PC-3 (cell line): Measurements from ENCODE around the gene OTUD6A. TPM values are rescaled to one million over a fixed set of nuclear protein-coding genes. Genes with fewer than 3 reads are reported as not detected.

ENCODE experiments used
- ATAC-seq: fragments of 200-7000 bp; cut with Tn5 transposase; 2 replicates; pipeline ENCODE4 v1.9.1; 2020; ENCODE audit warnings: mild to moderate bottlenecking, moderate library complexity
- BruUV-seq: library from RNA; stranded (reverse); fragments of 400-500 nt; replicated peaks from 2 replicates; lab custom pipeline; 2021; lab: Mats Ljungman, UMichigan
- CTCF ChIA-PET: fragments of 300-600 bp; sonication (Branson Sonifier 250); formaldehyde crosslinking; loops from one replicate; lab custom pipeline; 2022; ENCODE audit warnings: antibody characterized with exemption; lab: Charles Lee
- POLR2A ChIA-PET: fragments of 300-600 bp; sonication (Branson Sonifier 250); formaldehyde crosslinking; loops from one replicate; lab custom pipeline; 2022; ENCODE audit warnings: antibody characterized with exemption; ENCODE audit not compliant: unreplicated experiment; lab: Charles Lee
- DNase-seq: peaks from one replicate; pipeline ENCODE4 v3.0.0-alpha.2; 2015
- H2AFZ ChIP-seq: fragments of 300-600 bp; sonication (generic); 2 replicates; pipeline ENCODE4 v1.6.0; 2016; ENCODE audit warnings: antibody characterized with exemption, low read length
- H3F3A ChIP-seq: fragments of 300-600 bp; sonication (generic); one replicate; pipeline ENCODE4 v1.6.0; 2017; ENCODE audit warnings: antibody characterized with exemption, low read length, control low read depth, mild to moderate bottlenecking; ENCODE audit not compliant: unreplicated experiment
- H3K27ac ChIP-seq: fragments of 300-600 bp; sonication (generic); 2 replicates; pipeline ENCODE4 v1.5.1; 2016; ENCODE audit warnings: mild to moderate bottlenecking, low read length
- H3K27me3 ChIP-seq: fragments of 300-600 bp; sonication (generic); 2 replicates; pipeline ENCODE4 v1.6.1; 2016; ENCODE audit warnings: low read length, mixed read lengths
- H3K36me3 ChIP-seq: fragments of 300-600 bp; sonication (generic); 2 replicates; pipeline ENCODE4 v1.6.1; 2016; ENCODE audit warnings: low read depth, mixed run types, low read length, mixed read lengths
- H3K4me1 ChIP-seq: fragments of 300-600 bp; sonication (generic); 2 replicates; pipeline ENCODE4 v1.5.1; 2016; ENCODE audit warnings: low read length; ENCODE audit not compliant: insufficient read depth
- H3K4me2 ChIP-seq: fragments of 300-600 bp; sonication (generic); 2 replicates; pipeline ENCODE4 v1.6.0; 2016; ENCODE audit warnings: low read length
- H3K4me3 ChIP-seq: fragments of 300-600 bp; sonication (generic); 2 replicates; pipeline ENCODE4 v1.5.1; 2016; ENCODE audit warnings: mild to moderate bottlenecking, low read length, mixed read lengths
- H3K79me2 ChIP-seq: fragments of 300-600 bp; sonication (generic); 2 replicates; pipeline ENCODE4 v1.6.1; 2017; ENCODE audit warnings: low read length, mixed read lengths
- H3K9ac ChIP-seq: fragments of 300-600 bp; sonication (generic); 2 replicates; pipeline ENCODE4 v1.6.0; 2016; ENCODE audit warnings: mild to moderate bottlenecking, low read length
- H3K9me2 ChIP-seq: fragments of 300-600 bp; sonication (generic); replicated peaks from 2 replicates; pipeline ENCODE4 v1.6.1; 2016; ENCODE audit warnings: mixed run types, low read length, mixed read lengths
- H3K9me3 ChIP-seq: fragments of 300-600 bp; sonication (generic); 2 replicates; pipeline ENCODE4 v1.6.1; 2016; ENCODE audit warnings: low read length, mixed read lengths
- H4K20me1 ChIP-seq: fragments of 300-600 bp; sonication (generic); 2 replicates; pipeline ENCODE4 v1.6.1; 2016; ENCODE audit warnings: low read length, mixed read lengths
- CTCF ChIP-seq: fragments of 300-600 bp; sonication (generic); conservative IDR thresholded peaks from 2 replicates; pipeline ENCODE4 v1.5.1; 2017; ENCODE audit warnings: antibody characterized with exemption, low read depth, mild to moderate bottlenecking, low read length
- EZH2 ChIP-seq: fragments of 300-600 bp; sonication (generic); IDR thresholded peaks from one replicate; pipeline ENCODE4 v1.6.1; 2017; ENCODE audit warnings: antibody characterized with exemption, mild to moderate bottlenecking, low read length; ENCODE audit not compliant: unreplicated experiment
- EZH2phosphoT487 ChIP-seq: fragments of 300-600 bp; sonication (generic); IDR thresholded peaks from 2 replicates; pipeline ENCODE4 v1.6.1; 2018; ENCODE audit warnings: mild to moderate bottlenecking, antibody characterized with exemption, low read length, borderline replicate concordance
- intact Hi-C: fragments of 100-400 bp; cut with micrococcal nuclease; formaldehyde crosslinking; loops from 2 replicates; pipeline ENCODE4 v1.9.0; 2023
- total RNA-seq: library from RNA; depleted of rRNA; stranded (reverse); fragments of >200 nt; gene quantifications from 2 replicates; pipeline ENCODE4 v1.2.3, GENCODE V29; 2014

Gene OTUD6A
- total RNA-seq, 1 experiment from 2014 or later, result not detected

- Histone ChIP-seq H3K27me3 (no peaks in the 10 kb centered on the region), H3K9me3 (no peaks in the 10 kb centered on the region), H2AFZ (no peak within 1 kb of the TSS), H3K36me3 (no peaks in the 10 kb centered on the region), H3K4me1 (peaks cover 25% of the 10 kb centered on the region), H3K9me2 (no peaks in the 10 kb centered on the region), H3K4me2 (no peak within 1 kb of the TSS), H3K9ac (no peak within 1 kb of the TSS), H3K4me3 (no peak within 1 kb of the TSS), H3K79me2 (no peaks in the 10 kb centered on the region), H4K20me1 (no peaks in the 10 kb centered on the region), H3F3A (no peaks in the 10 kb centered on the region), H3K27ac (no peak within 1 kb of the TSS)
- intact Hi-C loops, result no loop called here
- ChIA-PET CTCF (no interaction called here), POLR2A (no interaction called here)
- TF ChIP-seq CTCF (no peak), EZH2 (no peak), EZH2phosphoT487 (no peak)
- DNase-seq (no peak), ATAC-seq (no peak)
- no TSS peak for BruUV-seq
Observed at GRCh38 chrX:70049925-70050324, 12.3 kb upstream of the OTUD6A start, which contains the start of gene AWAT2. AWAT2 (minus strand) TSS chrX:70049938; CDS start chrX:70049932, 6 bp downstream.

- no peak overlapping the region for H3K4me3 ChIP-seq
- DNase-seq (no peak), ATAC-seq (no peak)
- H3K9me2 ChIP-seq, result no peaks in the 10 kb centered on the region
- intact Hi-C loops, result no loop called here
- BruUV-seq, result no TSS peak
- H3K9ac ChIP-seq, result no peak overlapping the region
- no peaks in the 10 kb centered on the region for H3K9me3 ChIP-seq
- no peak for TF ChIP-seq EZH2
- TF ChIP-seq EZH2phosphoT487, result no peak
- TF ChIP-seq CTCF, result no peak
- H3K4me2 ChIP-seq, result no peak overlapping the region
- ChIA-PET CTCF (no interaction called here), POLR2A (no interaction called here)
- no peaks in the 10 kb centered on the region for H3K79me2 ChIP-seq
- H2AFZ ChIP-seq, result no peak overlapping the region
- no peak overlapping the region for H3K27ac ChIP-seq
- H3K4me1 ChIP-seq, result no peaks in the 10 kb centered on the region
- H3F3A ChIP-seq, result no peaks in the 10 kb centered on the region
- H4K20me1 ChIP-seq, result no peaks in the 10 kb centered on the region
- H3K27me3 ChIP-seq, result no peaks in the 10 kb centered on the region
- H3K36me3 ChIP-seq, result no peaks in the 10 kb centered on the region
Observed at GRCh38 chrX:70052895-70053615, 9.2 kb upstream of the OTUD6A start.

GRCh38 chrX:70054391-70054790 lies 7.9 kb upstream of the OTUD6A start:
- no peaks in the 10 kb centered on the region for H3F3A ChIP-seq
- intact Hi-C loops, result no loop called here

More at GRCh38 chrX:70054391-70054790, 7.9 kb upstream of the OTUD6A start:
- ChIA-PET CTCF (no interaction called here), POLR2A (no interaction called here)
- Histone ChIP-seq H3K9me3 (no peaks in the 10 kb centered on the region), H3K79me2 (no peaks in the 10 kb centered on the region), H3K9ac (no peak overlapping the region), H2AFZ (no peak overlapping the region), H3K9me2 (no peaks in the 10 kb centered on the region), H4K20me1 (no peaks in the 10 kb centered on the region), H3K4me1 (no peaks in the 10 kb centered on the region), H3K27ac (no peak overlapping the region), H3K4me3 (no peak overlapping the region), H3K27me3 (no peaks in the 10 kb centered on the region), H3K4me2 (no peak overlapping the region), H3K36me3 (no peaks in the 10 kb centered on the region)
- TF ChIP-seq EZH2 (no peak), CTCF (no peak), EZH2phosphoT487 (no peak)
- BruUV-seq, result no TSS peak
- DNase-seq (no peak), ATAC-seq (no peak)
